Thoracic aorta (tissue), 2 donors: ENCODE data around the gene RAB35. TPM values are rescaled to one million over a fixed set of nuclear protein-coding genes. Genes with fewer than 3 reads are reported as not detected.
A peak's percentile ranks its signal among the peaks of the same experiment; 100 is the strongest.

ENCODE experiments used
- ATAC-seq: fragments of 150-250 bp; one replicate; pipeline ENCODE4 v1.8.0; 2017; ENCODE audit warnings: low read depth; ENCODE audit not compliant: insufficient number of reproducible peaks, low FRiP score
- DNase-seq: peaks from one replicate; pipeline ENCODE4 v3.0.0-alpha.2; 2020; ENCODE audit warnings: low spot score
- H3K27ac ChIP-seq, 2 donors: fragments of 200-600 bp; sonication (generic); 1 replicate in 1 of 2; 2 replicates in 1 of 2; pipeline ENCODE4 v1.5.1; 2016; ENCODE audit warnings: mild to moderate bottlenecking in 2 of 2, moderate library complexity in 2 of 2
- H3K27me3 ChIP-seq: fragments of 200-600 bp; sonication (generic); replicated peaks from 2 replicates; pipeline ENCODE4 v1.6.0; 2016; ENCODE audit warnings: mild to moderate bottlenecking; ENCODE audit not compliant: insufficient read depth
- H3K36me3 ChIP-seq: fragments of 200-600 bp; sonication (generic); one replicate; pipeline ENCODE4 v1.5.1; 2016
- H3K4me1 ChIP-seq, 2 donors: fragments of 200-600 bp; sonication (generic); 1 replicate in 1 of 2; 2 replicates in 1 of 2; pipeline versions ENCODE4 v1.5.1 to v1.6.0; 2016; ENCODE audit warnings: low read depth in 2 of 2, mild to moderate bottlenecking in 1 of 2; ENCODE audit not compliant: control insufficient read depth in 1 of 2
- H3K4me3 ChIP-seq: fragments of 200-600 bp; sonication (generic); 2 replicates; pipeline ENCODE4 v1.5.1; 2016; ENCODE audit warnings: mild to moderate bottlenecking
- H3K9me3 ChIP-seq: fragments of 200-600 bp; sonication (generic); 2 replicates; pipeline ENCODE4 v1.5.1; 2016
- total RNA-seq, 2 donors: library from RNA; depleted of rRNA; stranded (reverse); fragments of >200 nt; gene quantifications; one replicate each; pipeline versions ENCODE4 v1.1.0 to v1.2.3, GENCODE V29; 2016
- TF ChIP-seq, protein P1 (sequence below): fragments of 200-600 bp; sonication (generic); IDR thresholded peaks from one replicate; pipeline ENCODE4 v1.5.1; 2019; ENCODE audit warnings: antibody characterized with exemption

RAB35 gene
- total RNA-seq, 2 donors from 2014 or later, result 23.2 to 30.3 TPM

DNA sequence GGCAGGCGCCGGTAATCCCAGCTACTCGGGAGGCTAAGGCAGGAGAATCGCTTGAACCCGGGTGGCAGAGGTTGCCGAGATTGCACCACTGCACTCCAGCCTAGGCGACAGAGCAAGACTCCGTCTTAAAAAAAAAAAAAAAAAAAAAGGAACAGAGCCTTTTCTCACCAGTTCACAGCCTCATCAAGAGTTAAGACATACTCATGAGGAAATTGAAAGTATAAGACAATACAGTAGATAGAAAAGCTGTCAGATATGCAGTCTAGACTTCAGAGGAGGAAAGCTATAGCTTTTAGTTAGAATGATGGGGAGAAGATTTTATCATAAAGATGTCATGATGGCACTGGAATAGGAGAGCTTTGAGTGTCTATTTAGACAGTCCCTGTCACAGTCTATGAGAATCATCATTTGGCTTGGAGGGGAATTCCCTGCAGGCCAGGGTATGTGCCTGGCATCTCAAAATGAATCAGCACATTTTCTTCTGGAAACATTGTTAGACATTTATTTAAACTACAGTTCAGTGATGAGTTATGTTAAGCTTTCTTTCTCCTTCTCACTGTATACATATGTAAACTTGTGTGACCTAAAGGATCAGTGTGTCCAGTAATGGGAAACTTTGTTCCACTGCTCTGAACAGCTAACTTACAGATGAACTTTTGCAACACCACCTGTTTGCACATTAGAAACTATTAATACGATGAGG lies 2.9 kb upstream of the RAB35 start:
- H3K27me3 ChIP-seq, result no peaks in the 10 kb centered on the region
- no peaks in the 10 kb centered on the region for H3K9me3 ChIP-seq
- H3K27ac ChIP-seq, result no peak overlapping the region
- ATAC-seq, result no peak
- no peak overlapping the region for H3K4me3 ChIP-seq
- no peak for DNase-seq
- H3K36me3 ChIP-seq, result no peaks in the 10 kb centered on the region
- TF ChIP-seq, protein P1, sequence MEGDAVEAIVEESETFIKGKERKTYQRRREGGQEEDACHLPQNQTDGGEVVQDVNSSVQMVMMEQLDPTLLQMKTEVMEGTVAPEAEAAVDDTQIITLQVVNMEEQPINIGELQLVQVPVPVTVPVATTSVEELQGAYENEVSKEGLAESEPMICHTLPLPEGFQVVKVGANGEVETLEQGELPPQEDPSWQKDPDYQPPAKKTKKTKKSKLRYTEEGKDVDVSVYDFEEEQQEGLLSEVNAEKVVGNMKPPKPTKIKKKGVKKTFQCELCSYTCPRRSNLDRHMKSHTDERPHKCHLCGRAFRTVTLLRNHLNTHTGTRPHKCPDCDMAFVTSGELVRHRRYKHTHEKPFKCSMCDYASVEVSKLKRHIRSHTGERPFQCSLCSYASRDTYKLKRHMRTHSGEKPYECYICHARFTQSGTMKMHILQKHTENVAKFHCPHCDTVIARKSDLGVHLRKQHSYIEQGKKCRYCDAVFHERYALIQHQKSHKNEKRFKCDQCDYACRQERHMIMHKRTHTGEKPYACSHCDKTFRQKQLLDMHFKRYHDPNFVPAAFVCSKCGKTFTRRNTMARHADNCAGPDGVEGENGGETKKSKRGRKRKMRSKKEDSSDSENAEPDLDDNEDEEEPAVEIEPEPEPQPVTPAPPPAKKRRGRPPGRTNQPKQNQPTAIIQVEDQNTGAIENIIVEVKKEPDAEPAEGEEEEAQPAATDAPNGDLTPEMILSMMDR, result no peak
- peaks cover 24 to 36% of the 10 kb centered on the region in 2 donors for H3K4me1 ChIP-seq

DNA sequence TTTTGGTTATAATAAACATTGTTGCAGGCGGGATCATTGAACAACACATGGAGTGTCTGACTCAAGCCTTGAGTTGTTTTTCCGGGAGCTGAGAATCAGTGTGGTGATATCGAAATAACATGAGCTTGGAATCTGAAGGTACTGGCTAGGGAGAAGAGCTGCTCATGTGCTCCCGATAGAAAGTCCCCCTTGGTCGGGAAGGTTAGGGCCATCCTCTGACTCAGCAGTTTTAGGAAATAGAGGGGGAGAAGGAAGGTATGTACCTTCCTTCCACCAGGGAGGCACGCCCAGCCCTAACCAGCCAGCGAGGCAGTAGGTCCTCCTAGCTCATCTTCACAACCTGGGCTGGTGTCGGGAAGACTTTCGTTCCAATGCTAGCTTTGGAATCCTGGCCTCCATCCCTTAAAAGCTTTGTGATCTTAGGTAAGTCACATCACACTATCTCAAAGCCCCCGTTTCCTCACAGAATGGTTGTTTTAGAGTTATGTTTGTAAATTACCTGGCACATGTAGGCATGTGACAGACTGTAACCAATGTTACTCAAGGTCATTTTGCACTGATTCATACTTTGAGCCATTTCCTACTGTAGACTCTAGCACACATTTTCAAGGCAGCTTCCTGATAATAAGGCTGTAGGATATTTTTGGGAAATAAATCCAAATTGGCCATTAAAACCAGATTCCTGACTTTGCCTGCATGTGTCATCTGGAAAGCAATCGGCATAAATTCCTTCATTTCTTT lies 1.9 kb upstream of the RAB35 start:
- H3K4me3 ChIP-seq, result peak overlapping the region; percentile 79
- no peak for ATAC-seq
- H3K36me3 ChIP-seq, result no peaks in the 10 kb centered on the region
- DNase-seq, result no peak
- no peaks in the 10 kb centered on the region for H3K27me3 ChIP-seq
- no peaks in the 10 kb centered on the region for H3K9me3 ChIP-seq
- TF ChIP-seq, protein P1, result no peak
- H3K4me1 ChIP-seq, result peaks cover 24 to 42% of the 10 kb centered on the region in 2 donors
- H3K27ac ChIP-seq, result no peak overlapping the region

DNA sequence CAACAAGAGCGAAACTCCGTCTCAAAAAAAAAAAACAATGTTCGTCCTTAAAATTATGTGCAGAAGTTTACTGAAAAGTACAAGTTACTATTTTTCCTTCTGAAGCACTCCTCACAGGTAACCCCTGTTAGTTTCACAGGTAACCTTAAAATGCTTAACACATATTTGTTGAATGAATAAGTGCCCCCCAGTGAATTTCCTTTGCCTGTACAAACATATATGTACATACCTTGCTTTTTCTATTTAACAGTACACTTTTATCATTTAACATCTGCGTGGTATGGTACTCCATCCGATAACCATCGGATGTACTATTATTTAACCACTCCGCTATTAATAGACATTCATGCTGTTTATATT lies 1.4 kb upstream of the RAB35 start:
- ATAC-seq (no peak), DNase-seq (no peak)
- Histone ChIP-seq H3K4me3 (peak overlapping the region; percentile 79), H3K36me3 (no peaks in the 10 kb centered on the region), H3K9me3 (no peaks in the 10 kb centered on the region), H3K27me3 (no peaks in the 10 kb centered on the region), H3K27ac (no peak overlapping the region), H3K4me1 (peaks cover 24 to 42% of the 10 kb centered on the region in 2 donors)
- TF ChIP-seq, protein P1, result no peak

DNA sequence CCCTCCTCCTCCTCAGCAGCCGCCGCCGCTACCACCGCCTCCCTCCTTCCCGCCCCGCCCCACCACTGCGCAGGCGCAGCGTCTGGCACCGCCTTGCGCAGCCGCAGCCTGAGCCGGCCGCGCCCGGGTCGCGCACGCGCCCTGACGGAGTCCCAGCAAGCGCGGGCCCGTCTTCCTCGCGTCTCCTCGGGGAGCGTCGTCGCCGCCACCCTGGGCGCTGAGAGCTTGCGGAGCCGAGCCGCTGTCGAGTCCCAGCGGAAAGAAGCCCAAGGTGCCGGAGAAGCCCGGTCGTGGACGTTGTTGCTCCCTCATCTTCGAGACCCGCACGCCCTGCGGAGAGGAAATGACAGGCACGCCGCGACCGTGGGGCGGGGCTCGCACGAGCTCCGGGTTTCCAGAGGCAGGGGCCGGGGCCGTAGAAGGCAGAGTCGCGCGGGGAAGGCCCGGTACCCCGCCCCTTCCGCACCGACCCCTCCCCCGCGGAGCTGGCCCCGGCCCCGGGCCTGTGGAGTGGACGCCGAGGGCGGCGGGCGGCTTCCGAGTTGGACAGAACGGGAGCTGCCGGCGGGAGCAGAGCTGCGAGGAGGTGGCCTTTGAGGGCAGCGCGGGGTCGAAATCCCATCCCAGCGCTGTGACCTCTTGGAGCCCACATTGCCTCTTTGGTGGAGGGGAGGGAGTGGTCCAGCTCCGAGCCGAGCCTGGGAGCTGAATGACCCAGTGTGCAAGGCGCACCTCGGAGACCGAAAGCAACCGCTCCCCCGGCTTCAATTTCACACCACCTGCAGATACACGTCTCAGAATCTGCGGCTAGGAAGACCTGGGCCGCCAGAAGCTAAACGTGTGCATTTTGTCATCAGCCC lies 469 bp upstream of the RAB35 start:
- ATAC-seq, result peak; percentile 86

More for the DNA sequence above, 469 bp upstream of the RAB35 start:
- H3K9me3 ChIP-seq, result no peaks in the 10 kb centered on the region
- TF ChIP-seq, protein P1, result no peak
- peak overlapping the region; percentile 79 for H3K4me3 ChIP-seq
- H3K27me3 ChIP-seq, result no peaks in the 10 kb centered on the region
- peaks cover 24 to 42% of the 10 kb centered on the region in 2 donors for H3K4me1 ChIP-seq
- peak overlapping the region; percentile 91 to 94 for H3K27ac ChIP-seq
- no peaks in the 10 kb centered on the region for H3K36me3 ChIP-seq
- peak; percentile 79 for DNase-seq
